HepG2 (cell line): Measurements from ENCODE around the gene MYO1B. TPM values are rescaled to one million over a fixed set of nuclear protein-coding genes. Genes with fewer than 3 reads are reported as not detected.

ENCODE experiments used
- ATAC-seq: fragments of 200-7000 bp; cut with Tn5 transposase; 3 replicates; pipeline ENCODE4 v1.9.1; 2020; ENCODE audit warnings: mild to moderate bottlenecking, moderate library complexity
- BruUV-seq: library from RNA; stranded (reverse); fragments of 400-500 nt; replicated peaks from 2 replicates; lab custom pipeline; 2021; lab: Mats Ljungman, UMichigan
- CTCF ChIA-PET: fragments of 300-600 bp; formaldehyde crosslinking; extraction: SDS; loops from one replicate; lab custom pipeline; 2021; ENCODE audit warnings: low total read pairs, inconsistent platforms, low intra/inter-chr PET ratio; lab: Yijun Ruan, JAX
- POLR2A ChIA-PET: fragments of 350-600 bp; sonication (Branson Sonifier 250); formaldehyde crosslinking; loops from one replicate; lab custom pipeline; 2020; ENCODE audit warnings: antibody characterized with exemption, inconsistent platforms; lab: Yijun Ruan, JAX
- DNase-seq: peaks from one replicate; pipeline ENCODE4 v3.0.0-alpha.2; 2015; ENCODE audit warnings: low spot score
- FAIRE-seq: peaks from 3 replicates; lab custom pipeline; 2011; peaks lifted over from hg19 to GRCh38; lab: Jason Lieb, UNC
- H2AFZ ChIP-seq: one replicate; pipeline ENCODE4 v1.6.1; 2011; ENCODE audit warnings: low read length, inconsistent platforms
- H3K27ac ChIP-seq: fragments of 300-600 bp; 3 replicates; pipeline ENCODE4 v1.8.0; 2011; ENCODE audit warnings: mixed run types, mild to moderate bottlenecking, mixed read lengths, low read length, inconsistent platforms; ENCODE audit not compliant: insufficient read depth; ENCODE audit errors: extremely low read length
- H3K27me3 ChIP-seq, 2 experiments: fragments of 200-600 bp in 1 of 2; 2 replicates in 1 of 2; 3 replicates in 1 of 2; pipeline versions ENCODE4 v1.6.0 to v1.8.0; 2011; ENCODE audit warnings: low read length in 2 of 2, mild to moderate bottlenecking in 2 of 2, moderate library complexity in 2 of 2, inconsistent platforms in 1 of 2; ENCODE audit not compliant: insufficient read depth in 2 of 2, control insufficient read depth in 1 of 2
- H3K36me3 ChIP-seq, 2 experiments: fragments of 200-600 bp in 1 of 2; replicated peaks in 1 of 2; 2 replicates in 1 of 2; 3 replicates in 1 of 2; pipeline versions ENCODE4 v1.5.1 to v1.8.0; 2011; ENCODE audit warnings: low read length in 2 of 2, inconsistent platforms in 1 of 2; ENCODE audit not compliant: insufficient read depth in 2 of 2, control insufficient read depth in 1 of 2
- H3K4me1 ChIP-seq: 2 replicates; pipeline ENCODE4 v1.5.1; 2012; ENCODE audit warnings: low read length, inconsistent platforms; ENCODE audit not compliant: insufficient read depth
- H3K4me2 ChIP-seq: 2 replicates; pipeline ENCODE4 v1.6.0; 2011; ENCODE audit warnings: low read depth, low read length, inconsistent platforms
- H3K4me3 ChIP-seq, 3 experiments: fragments of 200-600 bp in 1 of 3; sonication (generic), shearing (Covaris generic) in 1 of 3; replicated peaks in 1 of 3; 2 replicates each; pipeline ENCODE4 v1.5.1; 2011 to 2016; ENCODE audit warnings: low read length in 3 of 3, inconsistent platforms in 2 of 3, low read depth in 2 of 3, mild to moderate bottlenecking in 2 of 3, control low read depth in 1 of 3, mixed read lengths in 1 of 3; ENCODE audit not compliant: insufficient read depth in 1 of 3
- H3K79me2 ChIP-seq: one replicate; pipeline ENCODE4 v1.6.1; 2011; ENCODE audit warnings: low read length, inconsistent platforms; ENCODE audit not compliant: insufficient read depth
- H3K9ac ChIP-seq: 2 replicates; pipeline ENCODE4 v1.6.0; 2011; ENCODE audit warnings: mild to moderate bottlenecking, low read depth, low read length, inconsistent platforms; ENCODE audit not compliant: insufficient read depth
- H3K9me3 ChIP-seq: 2 replicates; pipeline ENCODE4 v1.5.1; 2012; ENCODE audit warnings: mild to moderate bottlenecking, low read length
- H4K20me1 ChIP-seq: 2 replicates; pipeline ENCODE4 v1.6.0; 2011; ENCODE audit warnings: inconsistent platforms, mild to moderate bottlenecking, low read length, moderate library complexity; ENCODE audit not compliant: insufficient read depth
- PITX1 ChIP-seq: sonication (generic); formaldehyde crosslinking; IDR thresholded peaks from 2 replicates; pipeline ENCODE4 v1.5.1; 2020; ENCODE audit warnings: mild to moderate bottlenecking, missing genetic modification reagents
- ZBTB44 ChIP-seq: sonication (generic); formaldehyde crosslinking; IDR thresholded peaks from 2 replicates; pipeline ENCODE4 v1.4.0; 2020; ENCODE audit warnings: missing genetic modification reagents
- ZHX2 ChIP-seq, 2 experiments: sonication (generic) in 1 of 2; formaldehyde crosslinking in 1 of 2; IDR thresholded peaks; 2 replicates each; pipeline versions ENCODE4 v1.6.1 to v1.9.0; 2014 to 2022; ENCODE audit warnings: antibody characterized with exemption in 1 of 2, borderline replicate concordance in 1 of 2, inconsistent platforms in 1 of 2, low read depth in 1 of 2, missing genetic modification reagents in 1 of 2
- ZNF10 ChIP-seq: sonication (generic); formaldehyde crosslinking; IDR thresholded peaks from 2 replicates; pipeline ENCODE4 v1.4.0; 2020; ENCODE audit warnings: mild to moderate bottlenecking, low read depth, missing genetic modification reagents, borderline replicate concordance
- ZNF362 ChIP-seq: sonication (generic); formaldehyde crosslinking; IDR thresholded peaks from 2 replicates; pipeline ENCODE4 v1.4.0; 2020; ENCODE audit warnings: missing genetic modification reagents, mild to moderate bottlenecking, borderline replicate concordance
- WGBS: methylation state at CpG from one replicate; pipeline ENCODE4 v1.1.6; 2017; ENCODE audit warnings: low lambda C conversion rate; 5-methylcytosine and 5-hydroxymethylcytosine counted together
- in situ Hi-C: cut with HindIII; loops from 2 replicates; pipeline ENCODE4 v1.10.0; 2017; ENCODE audit warnings: low pct_unique_long_range_greater_than_20kb; ENCODE audit not compliant: extremely low pct_ligation_motif_present
- intact Hi-C: fragments of 100-400 bp; cut with micrococcal nuclease; formaldehyde crosslinking; loops from one replicate; pipeline ENCODE4 v1.10.0; 2022; ENCODE audit not compliant: unreplicated experiment
- polyA plus RNA-seq, 8 experiments: library from polyadenylated mRNA; depleted of rRNA in 3 of 8; stranded (reverse) in 7 of 8; unstranded in 1 of 8; fragments of >200 nt; fragmentation: Illumina TruSeq in 4 of 8; extraction: Trizol in 4 of 8; gene quantifications; 2 replicates each; pipeline versions ENCODE4 v1.2.1 to v1.2.3, GENCODE V29; 2011 to 2016; ENCODE audit warnings: low read depth in 4 of 8, missing spikeins in 1 of 8, mixed read lengths in 1 of 8; ENCODE audit not compliant: insufficient read depth in 1 of 8
- total RNA-seq, 5 experiments: library from RNA; depleted of rRNA; stranded (reverse); fragments of >200 nt; fragmentation: Illumina TruSeq; extraction: Trizol; gene quantifications; 2 replicates each; pipeline ENCODE4 v1.2.3, GENCODE V29; 2016; ENCODE audit warnings: low read depth in 1 of 5
- TF ChIP-seq, protein P1 (sequence below): sonication (generic); formaldehyde crosslinking; IDR thresholded peaks from 2 replicates; pipeline ENCODE4 v1.8.0; 2022; ENCODE audit warnings: missing genetic modification reagents, low read depth, mild to moderate bottlenecking, borderline replicate concordance
- TF ChIP-seq, protein P2 (sequence below): sonication (generic); formaldehyde crosslinking; IDR thresholded peaks from 2 replicates; pipeline ENCODE4 v1.8.1; 2023; ENCODE audit warnings: mild to moderate bottlenecking, moderate library complexity, missing genetic modification reagents

The MYO1B gene
- total and polyA plus RNA-seq, 2 of the 13 experiments (the other 11 are each of a cell fraction or from before 2014, with no cell fraction given), result 36.9 to 89.8 TPM

DNA sequence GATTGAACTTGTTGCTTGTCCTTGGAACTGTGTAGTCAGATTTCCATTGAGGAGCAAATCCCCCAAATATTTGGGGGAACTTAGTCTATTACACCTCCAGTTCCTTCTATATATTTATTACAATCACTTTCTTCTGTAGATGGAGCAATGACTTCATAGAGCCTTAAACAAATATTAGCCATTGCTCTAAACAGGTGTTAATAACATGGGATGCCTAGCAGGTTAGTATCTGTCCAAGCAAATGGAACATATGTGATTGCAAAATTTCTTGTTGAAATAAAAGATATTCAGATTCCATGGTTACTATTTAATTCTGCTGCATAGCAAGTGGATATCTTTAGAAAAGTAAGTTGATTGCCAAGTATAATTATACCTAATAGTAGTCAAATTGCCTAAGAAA, 225.1 kb downstream of the MYO1B start (continued):
- TF ChIP-seq ZNF10 (CRISPR knock-in tag) (no peak), ZBTB44 (CRISPR knock-in tag) (no peak)
- TF ChIP-seq, protein P1, sequence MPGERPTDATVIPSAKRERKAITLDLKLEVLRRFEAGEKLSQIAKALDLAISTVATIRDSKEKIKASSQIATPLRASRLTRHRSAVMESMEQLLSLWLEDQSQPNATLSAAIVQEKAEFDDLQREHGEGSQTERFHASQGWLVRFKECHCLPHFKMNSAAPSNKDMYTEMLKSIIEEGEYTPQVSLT (CRISPR knock-in tag), result no peak
- TF ChIP-seq, protein P2, sequence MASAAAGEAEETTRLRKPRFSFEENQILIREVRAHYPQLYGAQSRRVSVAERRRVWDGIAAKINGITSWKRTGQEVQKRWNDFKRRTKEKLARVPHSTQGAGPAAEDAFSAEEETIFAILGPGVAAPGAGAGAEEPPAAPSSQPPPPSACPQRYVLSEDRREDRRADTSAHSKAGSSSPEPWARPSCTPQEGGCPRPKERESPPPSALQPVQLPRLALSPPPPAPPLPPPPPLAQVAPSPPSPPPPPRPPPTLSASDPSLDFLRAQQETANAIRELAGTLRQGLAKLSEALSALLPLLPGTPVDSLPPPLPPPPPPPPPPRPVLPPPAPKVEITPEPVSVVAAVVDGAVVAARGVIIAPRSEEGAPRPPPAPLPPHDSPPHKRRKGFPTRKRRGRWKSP (CRISPR knock-in tag), result no peak
- TF ChIP-seq, all 625 proteins: peak for 0

- H3K9ac ChIP-seq, result no peak overlapping the region
- no peaks in the 10 kb centered on the region; a peak in 1 of 5 replicates for H3K27me3 ChIP-seq
- no peak overlapping the region for H3K4me3 ChIP-seq
- H3K4me2 ChIP-seq, result no peak overlapping the region
- H4K20me1 ChIP-seq, result no peaks in the 10 kb centered on the region
- intact Hi-C loops, result no loop called here
- CTCF ChIA-PET, result no interaction called here
- no peaks in the 10 kb centered on the region for H3K79me2 ChIP-seq
- no TSS peak for BruUV-seq
- DNase-seq, result no peak
- POLR2A ChIA-PET, result no interaction called here
- 7% methylated on average over 1 of the region's 1 CpG for WGBS
- no peak for TF ChIP-seq PITX1 (CRISPR knock-in tag)
- TF ChIP-seq, protein P1 (CRISPR knock-in tag), result no peak
- no peak for TF ChIP-seq ZHX2 (IDR thresholded peaks at IDR 0.05; ENCODE audit: low read depth)
- TF ChIP-seq ZHX2 (CRISPR knock-in tag; IDR thresholded peaks at IDR 0.05; ENCODE audit: borderline replicate concordance), result no peak
- no peak for TF ChIP-seq ZNF362 (CRISPR knock-in tag)
- TF ChIP-seq, all 625 proteins: peak for 0
- Histone ChIP-seq H3K27ac (no peak overlapping the region), H2AFZ (no peak overlapping the region), H3K36me3 (no peaks in the 10 kb centered on the region), H3K4me1 (no peaks in the 10 kb centered on the region), H3K9me3 (no peaks in the 10 kb centered on the region)
- in situ Hi-C loops, result no loop called here
- no peak for ATAC-seq
- no peak for FAIRE-seq
These were observed 229.3 kb downstream of the MYO1B start for GRCh38 chr2:191474464-191474863.
